HPDE6-E6E7 (cell line): ENCODE results near the gene INPP5D.
"Not testable (repeated sequence)": the region's sequence is repeated elsewhere in the genome, so short reads cannot be mapped to it uniquely, and the experiment has no call there.

Source experiments
- DNase-seq: peaks from one replicate; pipeline ENCODE4 v3.0.0; 2011; ENCODE audit warnings: missing footprints; ENCODE audit errors: extremely low spot score

Gene INPP5D

DNA sequence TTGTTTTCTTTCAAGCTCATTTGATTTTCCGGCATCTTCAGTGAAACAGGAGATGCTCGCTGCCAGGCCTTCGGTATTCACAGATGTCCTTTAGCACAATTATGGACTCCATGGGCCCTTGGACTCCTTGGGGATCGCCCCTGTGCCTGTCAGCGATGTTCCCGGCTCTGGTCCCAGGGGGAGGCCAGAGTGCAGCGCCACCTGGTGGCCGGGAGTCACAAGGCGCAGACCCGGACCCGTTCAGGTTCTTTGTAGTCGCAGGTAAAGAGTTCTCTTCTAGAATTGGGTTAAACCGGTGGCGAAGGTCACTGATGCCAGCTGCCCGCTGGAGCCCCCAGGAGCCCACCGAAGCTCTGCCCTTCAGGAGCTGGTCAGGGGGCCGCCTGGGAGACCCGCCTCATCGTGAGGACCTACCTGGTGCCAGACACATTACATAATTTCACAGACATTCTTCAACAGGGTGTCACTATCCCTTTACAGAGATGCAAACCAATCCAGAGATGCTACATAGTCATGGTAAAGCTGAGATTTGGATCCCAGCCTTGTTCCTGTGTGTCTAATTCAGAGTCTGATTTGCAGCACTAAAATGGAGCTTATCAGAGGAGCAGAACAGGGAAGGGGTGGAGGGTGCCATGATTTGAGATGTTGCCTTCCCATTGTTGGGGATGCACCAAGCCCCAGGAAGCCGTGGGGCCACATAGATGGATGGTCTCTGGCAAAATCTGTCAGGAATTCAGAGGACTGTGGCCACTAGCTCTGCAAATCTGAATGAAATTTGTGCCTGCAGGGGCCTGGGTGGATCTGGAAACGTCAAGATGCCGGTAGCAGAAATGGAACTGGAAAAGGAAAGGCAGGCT, 6.0 kb upstream of the INPP5D start:
- DNase-seq, result peak; percentile 75

DNA sequence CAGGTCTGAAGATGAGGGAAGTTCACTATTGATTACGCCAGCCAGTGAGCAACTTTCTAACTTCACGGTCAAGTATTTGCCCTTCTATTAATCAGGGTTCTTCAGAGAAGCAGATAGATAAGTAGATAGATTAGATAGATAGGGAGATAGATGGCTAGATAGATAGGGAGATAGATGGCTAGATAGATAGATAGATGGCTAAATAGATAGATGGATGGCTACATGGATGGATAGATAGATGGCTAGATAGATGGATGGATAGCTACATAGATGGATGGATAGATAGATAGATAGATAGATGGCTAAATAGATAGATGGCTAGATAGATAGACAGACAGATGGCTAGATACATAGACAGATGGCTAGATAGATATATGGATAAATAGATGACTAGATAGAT, 4.8 kb upstream of the INPP5D start:
- DNase-seq, result no peak

DNA sequence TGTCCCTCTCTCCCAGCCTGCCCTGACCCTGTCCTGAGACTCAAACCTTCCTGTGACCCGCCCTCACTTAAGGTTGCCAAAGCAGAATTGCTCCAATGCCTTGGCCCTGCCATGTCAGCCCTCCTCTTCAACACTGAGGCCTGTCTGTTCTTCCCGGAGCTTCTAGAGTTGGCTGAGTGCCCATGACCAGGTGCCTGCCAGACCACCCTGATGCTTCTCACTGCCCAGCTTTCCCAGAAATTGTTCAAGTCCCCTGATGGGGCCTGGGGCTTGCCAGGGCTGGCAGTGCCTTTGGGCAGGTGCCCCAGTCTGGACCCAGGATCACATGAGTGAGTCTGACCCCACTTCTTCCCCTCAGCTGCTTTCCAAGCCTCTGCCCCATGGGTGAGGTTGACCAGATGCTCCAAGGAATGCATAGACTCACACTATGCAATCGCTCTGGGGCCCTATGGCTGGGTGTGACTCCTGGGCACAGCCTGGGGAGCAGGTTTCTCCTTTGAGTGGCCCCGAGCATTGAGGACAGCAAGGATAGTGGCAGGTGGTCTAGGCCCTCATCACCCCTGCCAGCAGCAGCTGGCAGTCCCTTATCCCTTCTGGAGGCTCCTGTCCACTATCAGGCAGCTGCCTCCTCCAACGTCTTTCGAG, 3.1 kb upstream of the INPP5D start:
- no peak for DNase-seq

DNA sequence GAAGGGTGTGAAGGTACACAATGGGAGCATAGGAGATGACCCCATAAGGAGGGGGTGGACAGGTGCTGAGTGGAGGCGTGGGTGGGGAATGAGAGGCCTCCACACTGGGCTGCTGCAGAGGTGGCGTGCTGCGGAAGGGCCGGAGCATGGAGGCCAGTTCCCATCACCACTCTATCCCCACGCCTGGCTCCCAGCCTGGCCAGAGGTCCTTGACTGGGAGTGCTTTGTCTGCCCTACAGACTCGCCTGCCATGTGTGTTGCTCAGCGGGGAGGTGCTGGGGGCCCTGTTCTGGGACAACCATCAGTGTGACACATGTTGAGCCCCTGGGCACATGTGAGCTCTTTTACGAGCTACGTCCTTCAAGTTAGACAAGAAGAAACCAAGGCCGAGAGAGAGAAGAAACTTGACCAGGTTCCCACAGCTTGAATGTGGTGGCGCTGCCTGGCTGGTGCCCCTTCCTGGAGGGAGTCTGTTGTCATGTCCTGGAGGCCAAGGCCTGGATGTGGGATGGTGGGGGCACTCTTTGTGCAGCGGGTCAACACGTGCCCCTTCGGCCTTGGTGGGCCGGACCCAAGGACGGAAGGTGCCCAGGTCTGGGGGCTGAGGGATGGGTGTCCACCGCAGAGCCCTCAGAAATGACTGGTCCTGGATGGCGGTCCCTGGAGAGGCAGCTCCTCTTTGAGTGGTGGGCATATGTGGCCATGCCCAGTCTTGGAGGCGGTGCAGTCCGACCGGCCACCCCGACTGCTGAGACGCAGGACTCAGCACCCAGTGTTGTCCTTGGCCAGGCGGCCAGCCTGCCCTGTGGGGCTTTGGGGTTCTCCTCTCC, 1.2 kb upstream of the INPP5D start:
- no peak for DNase-seq

DNA sequence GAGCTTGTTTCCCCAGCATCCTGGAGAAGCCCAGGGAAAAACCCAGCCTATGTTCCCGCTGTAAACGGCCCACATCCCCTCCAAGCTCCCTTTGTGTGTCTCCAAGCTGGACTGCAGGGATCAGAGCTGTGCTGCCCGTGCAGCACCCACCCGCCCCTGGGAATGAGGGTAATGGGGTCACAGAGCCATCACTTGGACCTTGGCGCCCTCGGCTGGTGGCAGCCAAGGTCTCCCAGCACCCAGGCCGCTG, 670 bp upstream of the INPP5D start:
- no peak for DNase-seq

DNA sequence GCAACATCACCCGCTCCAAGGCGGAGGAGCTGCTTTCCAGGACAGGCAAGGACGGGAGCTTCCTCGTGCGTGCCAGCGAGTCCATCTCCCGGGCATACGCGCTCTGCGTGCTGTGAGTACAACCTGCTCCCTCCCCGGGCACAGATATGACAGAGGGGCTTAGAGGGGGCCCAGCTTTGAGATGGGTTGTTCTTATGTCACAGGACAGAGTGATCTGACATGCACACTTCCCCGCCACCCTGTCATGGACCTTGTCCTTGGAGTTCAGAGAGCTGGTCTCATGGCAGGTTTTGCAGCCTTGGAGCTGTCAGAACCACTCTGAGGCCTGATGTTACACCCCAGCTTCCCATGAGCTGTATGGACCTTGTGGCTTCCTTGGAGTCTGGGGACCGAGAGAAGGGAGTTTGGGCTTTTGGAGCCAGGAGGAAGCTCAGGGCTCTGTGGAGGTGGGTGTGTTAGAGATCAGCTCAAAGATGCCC, 398 bp downstream of the INPP5D start:
- no peak for DNase-seq

DNA sequence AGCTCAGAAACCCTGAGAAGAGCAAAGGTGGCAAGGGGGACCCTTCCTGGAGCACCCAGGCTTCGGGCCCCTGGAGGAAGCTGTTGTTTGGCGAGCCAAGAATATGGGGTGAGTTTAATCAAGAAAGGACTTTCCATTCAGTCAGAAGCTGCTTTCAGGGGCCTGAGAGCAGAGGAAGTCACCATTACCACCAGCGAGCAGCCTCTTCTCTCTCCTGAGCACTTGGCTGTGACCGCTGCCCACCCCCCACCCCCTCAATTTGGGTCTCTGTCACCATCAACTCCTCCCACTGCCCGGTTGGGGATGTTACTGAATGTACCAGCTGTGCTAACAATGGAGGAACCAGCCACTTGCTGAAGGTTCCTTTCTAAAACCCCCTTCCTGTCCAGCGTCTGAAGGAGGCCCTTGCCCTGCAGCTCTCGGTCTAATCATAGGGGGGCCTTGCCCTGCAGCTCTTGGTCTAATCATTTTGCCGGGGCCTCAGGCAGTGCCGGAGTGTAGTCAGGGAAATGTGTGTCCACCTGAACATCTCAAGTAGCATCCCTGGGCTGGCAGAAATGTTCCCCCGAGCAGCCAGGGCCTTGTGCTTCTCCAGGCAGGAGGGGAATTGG, 943 bp downstream of the INPP5D start:
- DNase-seq, result no peak

DNA sequence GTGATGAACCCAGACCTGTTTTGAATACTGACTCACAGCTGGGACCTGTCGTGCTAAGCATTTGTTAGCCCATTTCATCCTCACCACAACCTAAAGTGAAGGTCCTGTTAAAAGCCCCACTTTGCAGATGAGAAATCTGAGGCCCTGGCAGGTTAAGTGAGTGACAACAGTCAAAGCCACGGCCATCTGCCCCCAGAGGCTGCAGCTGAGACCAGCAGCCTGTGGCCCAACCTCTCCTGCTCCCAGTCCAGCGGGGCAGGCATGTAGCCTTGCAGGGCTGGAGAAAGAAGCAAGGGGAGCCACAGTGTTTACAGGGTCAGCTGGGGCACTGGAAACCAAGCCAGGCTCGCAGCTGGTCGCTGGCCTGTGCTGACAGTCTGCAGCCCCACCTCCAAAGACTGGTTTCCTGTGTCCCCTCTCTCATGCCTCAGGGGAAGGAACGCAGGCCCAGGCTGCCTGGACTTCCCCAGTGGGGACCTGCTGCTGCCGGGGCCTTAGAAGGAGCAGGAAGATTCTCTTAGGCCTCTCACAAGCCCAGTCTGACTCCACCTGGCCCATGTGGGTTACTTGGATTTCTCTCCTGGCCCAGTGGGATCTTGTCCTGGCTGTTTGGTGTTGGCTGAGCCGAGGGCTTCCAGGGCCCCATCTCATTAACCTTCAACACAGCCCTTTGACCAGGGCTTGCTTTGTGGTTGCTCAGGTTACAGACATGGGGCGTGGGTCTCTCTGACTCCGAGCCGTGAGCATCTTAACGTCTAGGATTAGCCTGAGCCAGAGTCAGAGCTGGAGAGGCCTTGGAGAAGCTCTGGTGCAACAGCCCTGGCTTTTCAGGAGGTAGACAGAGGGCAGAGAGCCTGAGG, 1.7 kb downstream of the INPP5D start:
- DNase-seq, result no peak

DNA sequence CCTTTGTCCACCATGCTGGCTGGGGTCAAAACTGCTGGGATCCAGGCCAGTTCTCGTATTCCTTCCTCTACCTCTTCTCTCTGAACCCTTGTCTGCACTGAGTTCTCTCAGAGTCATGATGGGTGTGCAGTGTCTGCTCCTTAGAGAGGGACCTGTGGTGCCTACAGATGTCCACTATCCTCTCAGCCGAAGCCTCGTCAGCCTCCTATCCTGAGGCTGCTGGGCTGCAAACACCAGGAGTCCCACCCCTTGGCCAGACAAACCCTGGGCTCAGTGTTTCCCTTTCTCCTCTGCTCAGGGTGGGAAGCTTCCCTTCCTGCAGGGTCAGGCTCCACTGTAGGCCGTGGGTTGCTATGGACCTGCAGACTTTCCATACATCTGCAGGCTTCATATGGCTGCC, 2.3 kb downstream of the INPP5D start:
- no peak for DNase-seq

DNA sequence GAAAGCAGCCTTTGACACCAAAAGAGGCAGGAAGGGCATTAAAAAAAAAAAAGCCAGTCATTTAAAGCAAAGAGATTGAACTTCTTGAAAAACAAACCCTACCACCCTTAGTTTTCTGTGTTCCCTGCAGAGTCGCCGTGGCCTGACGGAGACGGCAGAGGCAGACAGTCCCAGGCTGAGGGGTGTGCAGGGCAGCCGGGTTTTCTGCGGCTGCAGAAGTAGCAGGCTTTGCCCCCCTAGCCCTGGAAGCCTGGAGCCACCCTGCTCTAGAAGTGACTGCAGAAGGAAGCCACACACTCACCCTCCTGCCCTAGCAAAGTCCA, 2.8 kb downstream of the INPP5D start:
- no peak for DNase-seq

DNA sequence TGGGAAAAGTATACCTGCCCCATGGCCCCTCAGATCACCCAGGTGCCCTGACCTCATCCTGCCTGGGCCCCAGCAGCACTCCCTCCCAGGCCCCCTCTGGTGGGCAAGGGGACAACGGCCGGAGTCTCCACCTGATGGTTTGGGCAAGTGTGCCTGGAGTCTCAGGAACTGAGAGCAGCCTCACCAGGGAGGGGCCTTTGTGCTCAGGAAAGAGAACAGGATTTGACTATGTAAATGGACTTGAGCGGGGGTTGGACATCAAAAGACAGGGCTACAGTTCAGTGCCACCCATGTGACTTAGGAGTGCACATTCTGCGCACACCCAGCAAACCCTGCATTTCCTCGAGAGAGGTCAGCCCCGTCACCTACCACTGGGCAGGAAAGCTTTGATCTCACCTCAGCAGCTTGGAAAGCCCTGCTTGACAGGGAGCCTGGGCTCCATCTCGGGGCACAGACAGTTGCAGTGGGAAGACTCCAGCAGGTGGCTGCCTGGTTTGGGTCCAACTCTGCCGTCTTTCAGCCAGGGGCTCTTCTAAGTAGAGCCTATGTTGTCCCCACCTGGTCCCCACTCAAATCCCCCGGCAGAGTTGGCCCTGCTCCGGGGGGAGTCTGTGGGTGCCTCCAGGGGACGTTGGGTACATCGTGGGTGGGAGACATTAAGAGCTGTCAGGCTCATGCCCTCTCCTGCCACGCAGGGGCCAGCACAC, 3.3 kb downstream of the INPP5D start:
- DNase-seq, result no peak

DNA sequence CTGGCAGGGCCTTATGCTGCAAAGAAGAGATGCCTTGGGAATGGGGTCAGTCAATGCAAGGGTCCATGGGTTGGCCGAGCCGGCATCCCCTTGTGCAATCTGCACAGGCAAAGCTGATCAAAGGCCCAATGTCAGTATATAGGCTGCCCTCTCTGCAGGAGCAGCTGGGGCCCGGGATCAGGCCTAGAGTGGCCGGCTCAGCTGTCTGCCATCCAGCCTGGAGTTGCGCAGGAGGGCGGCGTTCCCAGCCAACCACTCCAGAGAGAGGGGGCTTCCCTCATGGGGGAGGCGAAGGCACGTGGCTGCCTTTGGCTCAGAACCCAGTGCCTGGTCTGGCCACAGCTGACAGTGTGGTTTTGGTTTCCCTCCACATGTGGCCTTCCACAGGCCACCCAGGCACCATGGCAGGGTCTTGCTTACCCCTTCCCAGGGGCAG, 3.9 kb downstream of the INPP5D start:
- DNase-seq, result no peak

DNA sequence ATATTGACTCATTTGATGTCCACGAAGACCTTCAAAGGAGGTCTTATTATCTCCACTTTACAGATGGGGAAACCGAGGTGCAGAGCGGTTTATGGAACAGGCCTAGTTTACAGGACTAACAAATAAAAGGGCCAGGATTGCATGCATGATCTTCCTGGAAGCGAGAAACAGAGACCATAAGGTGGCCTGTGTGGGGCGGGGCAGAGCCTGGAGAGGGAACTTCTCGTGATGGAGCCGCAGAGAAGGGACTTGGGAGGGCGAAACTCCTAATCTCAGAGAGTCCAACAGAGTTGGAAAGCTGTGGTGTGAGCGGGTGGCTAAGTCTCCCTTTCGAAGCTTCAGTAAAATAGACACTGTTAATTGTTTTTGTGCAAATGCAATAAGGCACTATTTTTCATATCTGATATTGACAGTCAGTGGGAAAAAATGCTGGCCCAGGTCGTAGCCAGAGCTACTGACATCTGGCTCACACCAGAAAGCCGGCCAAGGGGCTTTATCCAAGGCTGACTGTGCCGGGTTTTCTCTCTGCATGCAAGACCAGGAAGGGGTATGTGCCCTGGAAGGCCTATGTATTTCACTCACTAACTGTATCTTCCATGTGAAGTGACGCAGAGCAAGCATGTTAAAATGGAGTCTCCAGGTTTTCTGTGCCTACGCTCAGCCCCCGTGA, 4.5 kb downstream of the INPP5D start:
- DNase-seq, result no peak

DNA sequence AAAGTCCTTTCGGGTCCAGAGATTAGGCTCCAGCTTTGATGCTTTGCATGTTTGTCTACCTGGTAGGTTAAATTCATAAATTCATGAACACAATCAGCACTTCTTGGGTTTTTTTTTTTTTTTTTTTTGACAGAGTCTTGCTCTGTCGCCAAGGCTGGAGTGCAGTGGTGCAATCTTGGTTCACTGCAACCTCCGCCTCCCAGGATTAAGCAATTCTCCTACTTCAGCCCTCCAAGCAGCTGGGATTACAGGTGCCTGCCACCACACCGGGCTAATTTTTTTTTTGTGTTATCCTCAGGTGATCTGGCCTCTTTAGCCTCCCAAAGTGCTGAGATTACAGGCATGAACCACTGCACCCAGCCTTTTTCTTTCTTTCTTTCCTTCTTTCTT, 5.1 kb downstream of the INPP5D start:
- DNase-seq, result not testable (repeated sequence)

DNA sequence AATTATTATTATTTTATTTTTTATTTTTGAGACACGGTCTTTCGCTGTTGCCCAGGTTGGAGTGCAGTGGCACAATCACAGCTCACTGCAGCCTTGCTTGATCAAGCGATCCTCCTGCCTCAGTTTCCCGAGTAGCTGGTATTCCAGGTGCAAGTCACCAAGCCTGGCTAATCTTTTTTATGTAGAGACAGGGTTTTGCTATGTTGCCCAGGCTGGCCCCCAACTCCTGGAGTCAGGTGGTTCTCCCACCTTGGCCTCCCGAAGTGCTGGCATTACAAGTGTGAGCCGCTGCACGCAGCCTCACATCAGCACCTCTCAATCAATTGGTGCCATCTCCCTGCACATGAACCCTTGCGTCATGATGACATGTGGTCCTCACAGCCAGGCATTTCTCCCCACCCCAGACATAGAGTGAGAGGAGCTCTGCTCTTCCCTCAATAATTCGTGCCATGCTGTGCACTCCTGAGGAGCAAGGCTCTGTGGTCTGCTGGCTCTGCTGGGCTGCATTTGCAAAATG, 5.9 kb downstream of the INPP5D start:
- DNase-seq, result no peak

DNA sequence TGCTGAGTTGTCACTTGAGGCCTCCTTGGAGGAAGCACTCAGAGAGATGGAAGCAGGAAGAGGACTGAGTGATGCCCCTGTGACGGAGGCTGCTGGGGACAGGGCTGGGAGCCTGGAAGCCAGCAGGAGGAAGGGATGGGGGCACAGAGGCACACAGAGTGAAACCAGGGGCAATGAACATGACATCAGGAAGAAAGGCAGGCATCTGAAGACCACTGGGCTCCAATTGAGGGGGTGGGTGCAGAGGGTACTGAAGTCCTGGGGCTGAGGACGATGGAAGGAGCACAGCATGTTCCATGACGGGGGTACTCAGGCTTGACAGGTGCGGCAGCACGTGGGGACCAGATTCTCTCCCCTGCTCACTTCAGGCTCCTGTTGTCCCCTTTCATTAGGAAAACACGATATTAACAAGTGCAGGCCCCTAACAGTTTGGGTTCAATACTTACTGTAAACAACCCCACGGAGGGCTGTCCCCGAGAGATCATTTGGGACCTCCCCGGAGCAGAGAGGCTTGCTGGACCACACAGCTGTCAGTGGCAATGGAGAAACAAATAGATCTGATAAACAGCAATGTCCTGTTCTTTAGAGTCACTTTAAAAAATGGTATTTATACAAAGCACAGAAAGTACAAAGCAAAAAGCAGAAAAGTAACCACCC, 8.7 kb downstream of the INPP5D start:
- no peak for DNase-seq

DNA sequence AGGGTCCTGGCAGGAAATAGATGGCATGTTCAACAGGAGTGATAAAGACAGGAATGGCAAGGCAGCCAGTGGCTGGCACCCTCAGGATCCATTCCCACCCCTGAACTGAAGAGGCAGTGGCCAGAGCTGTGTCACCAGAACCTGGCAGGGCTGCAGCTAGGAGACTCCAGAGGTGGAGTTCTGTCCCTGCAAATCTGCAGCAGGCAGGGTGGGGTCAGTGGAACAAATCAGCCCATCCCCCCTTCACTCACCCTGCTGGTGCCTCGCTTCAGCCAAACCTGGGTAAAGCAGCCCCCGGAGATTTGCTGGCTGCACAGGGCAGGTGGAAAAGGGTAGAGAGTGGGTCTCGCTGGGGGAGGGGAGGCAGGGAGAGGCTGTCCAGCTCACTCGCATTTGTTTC, 12.7 kb downstream of the INPP5D start:
- DNase-seq, result no peak

DNA sequence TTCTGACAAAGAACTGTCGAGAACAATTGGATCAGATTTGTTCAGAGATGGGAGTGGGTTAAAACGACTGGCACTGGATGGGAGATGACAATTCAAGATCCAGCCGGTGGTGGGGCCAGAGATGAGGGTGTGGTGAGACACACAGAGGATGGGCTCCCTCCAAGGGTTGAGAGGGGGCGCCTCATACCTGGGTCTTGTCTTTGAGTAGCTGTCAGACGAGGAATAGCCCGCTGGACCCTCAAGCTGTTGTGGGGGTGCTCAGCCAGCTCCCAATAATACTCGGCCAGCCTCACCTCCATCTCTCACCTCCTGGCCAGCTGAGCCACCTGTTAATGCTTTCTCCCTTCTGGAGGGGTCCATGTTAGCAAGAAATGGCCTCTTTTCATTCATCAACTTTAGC, 14.0 kb downstream of the INPP5D start:
- DNase-seq, result no peak

DNA sequence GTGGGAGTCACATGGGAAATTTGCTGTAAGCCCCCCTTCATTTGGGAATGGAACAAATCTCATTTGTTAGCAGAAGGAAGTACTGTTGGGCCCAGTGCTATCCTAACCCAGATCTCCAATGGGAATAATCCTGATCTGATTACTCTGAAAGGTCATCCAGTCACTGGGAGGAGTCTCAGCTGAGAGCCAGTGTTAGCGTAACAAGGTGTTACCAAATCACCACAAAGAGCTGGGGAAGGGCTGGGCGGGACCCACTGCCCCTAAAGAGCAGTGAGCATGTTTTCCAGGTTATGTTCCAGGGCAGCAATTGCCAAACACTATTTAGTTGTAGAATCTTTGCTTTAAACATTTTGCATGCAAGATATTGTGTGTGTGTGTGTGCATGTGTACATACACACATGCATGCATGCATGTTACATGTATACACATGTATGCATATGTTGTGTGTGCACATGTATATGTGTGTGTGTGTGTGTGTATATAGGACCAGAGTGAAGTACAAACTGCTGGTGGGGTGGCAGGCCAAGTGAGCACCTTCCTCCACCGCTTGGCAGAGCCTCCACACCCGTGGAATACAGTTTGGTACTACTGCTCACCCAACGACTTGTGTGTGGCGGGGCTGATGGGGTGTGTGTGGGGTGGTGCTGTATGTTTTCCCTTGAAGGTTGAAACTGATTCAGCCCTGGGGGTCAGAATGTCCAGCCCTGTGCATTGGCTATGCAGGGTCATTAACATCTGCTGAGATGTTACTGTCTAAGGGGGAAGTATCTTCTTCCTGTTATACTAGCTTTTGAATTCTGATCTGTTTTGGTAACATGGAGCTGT, 15.2 kb downstream of the INPP5D start:
- DNase-seq, result no peak
